Gastroesophageal sphincter (tissue), 3 donors: Measurements from ENCODE around the gene LMX1B.

ENCODE experiments used
- EP300 ChIP-seq: sonication (generic); formaldehyde crosslinking; IDR thresholded peaks from one replicate; pipeline ENCODE4 v1.6.1; 2017; ENCODE audit warnings: antibody characterized with exemption, mild to moderate bottlenecking
- POLR2A ChIP-seq, 2 donors: fragments of 450-650 bp; IDR thresholded peaks; one replicate each; pipeline ENCODE4 v1.6.1; 2017; ENCODE audit warnings: antibody characterized with exemption in 2 of 2, mild to moderate bottlenecking in 2 of 2, moderate library complexity in 1 of 2
- TF ChIP-seq, protein P1 (sequence below), 4 experiments: fragments of 200-600 bp in 2 of 4; fragments of 450-650 bp in 2 of 4; sonication (generic) in 1 of 4; IDR thresholded peaks; one replicate each; pipeline ENCODE4 v1.5.1; 2017 to 2019; ENCODE audit warnings: antibody characterized with exemption in 4 of 4, mild to moderate bottlenecking in 2 of 4, moderate library complexity in 2 of 4

DNA sequence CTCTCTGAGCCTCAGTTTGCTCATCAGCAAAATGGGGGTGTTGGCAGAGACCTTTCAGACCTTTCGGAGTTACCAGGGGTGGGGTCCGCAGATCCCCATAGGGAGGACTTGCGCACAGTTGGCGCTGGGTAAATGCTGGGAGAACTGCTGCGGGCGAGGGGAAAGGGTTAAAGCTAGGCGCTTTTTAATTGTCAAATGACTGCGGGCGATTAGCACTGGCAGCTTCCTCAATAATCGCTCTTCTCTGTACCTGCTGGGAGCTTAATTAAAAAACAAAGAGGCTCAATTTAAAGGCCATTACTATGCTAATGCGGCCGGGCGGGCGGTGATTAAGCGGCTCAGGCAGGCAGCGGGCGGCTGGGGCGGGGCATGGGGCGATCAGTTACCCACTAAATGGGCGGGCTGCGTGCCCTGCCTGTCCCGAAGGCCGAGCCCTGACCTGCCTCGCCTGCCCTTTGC, 63.0 kb downstream of the LMX1B start:
- TF ChIP-seq EP300 (no peak), POLR2A (IDR thresholded peaks at IDR 0.05) (no peak)
- TF ChIP-seq, protein P1, sequence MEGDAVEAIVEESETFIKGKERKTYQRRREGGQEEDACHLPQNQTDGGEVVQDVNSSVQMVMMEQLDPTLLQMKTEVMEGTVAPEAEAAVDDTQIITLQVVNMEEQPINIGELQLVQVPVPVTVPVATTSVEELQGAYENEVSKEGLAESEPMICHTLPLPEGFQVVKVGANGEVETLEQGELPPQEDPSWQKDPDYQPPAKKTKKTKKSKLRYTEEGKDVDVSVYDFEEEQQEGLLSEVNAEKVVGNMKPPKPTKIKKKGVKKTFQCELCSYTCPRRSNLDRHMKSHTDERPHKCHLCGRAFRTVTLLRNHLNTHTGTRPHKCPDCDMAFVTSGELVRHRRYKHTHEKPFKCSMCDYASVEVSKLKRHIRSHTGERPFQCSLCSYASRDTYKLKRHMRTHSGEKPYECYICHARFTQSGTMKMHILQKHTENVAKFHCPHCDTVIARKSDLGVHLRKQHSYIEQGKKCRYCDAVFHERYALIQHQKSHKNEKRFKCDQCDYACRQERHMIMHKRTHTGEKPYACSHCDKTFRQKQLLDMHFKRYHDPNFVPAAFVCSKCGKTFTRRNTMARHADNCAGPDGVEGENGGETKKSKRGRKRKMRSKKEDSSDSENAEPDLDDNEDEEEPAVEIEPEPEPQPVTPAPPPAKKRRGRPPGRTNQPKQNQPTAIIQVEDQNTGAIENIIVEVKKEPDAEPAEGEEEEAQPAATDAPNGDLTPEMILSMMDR (IDR thresholded peaks at IDR 0.05) = no peak
